ENCODE measurements around the gene F10.
"Not testable (repeated sequence)": the region's sequence is repeated elsewhere in the genome, so short reads cannot be mapped to it uniquely, and the experiment has no call there.

The F10 gene

DNA sequence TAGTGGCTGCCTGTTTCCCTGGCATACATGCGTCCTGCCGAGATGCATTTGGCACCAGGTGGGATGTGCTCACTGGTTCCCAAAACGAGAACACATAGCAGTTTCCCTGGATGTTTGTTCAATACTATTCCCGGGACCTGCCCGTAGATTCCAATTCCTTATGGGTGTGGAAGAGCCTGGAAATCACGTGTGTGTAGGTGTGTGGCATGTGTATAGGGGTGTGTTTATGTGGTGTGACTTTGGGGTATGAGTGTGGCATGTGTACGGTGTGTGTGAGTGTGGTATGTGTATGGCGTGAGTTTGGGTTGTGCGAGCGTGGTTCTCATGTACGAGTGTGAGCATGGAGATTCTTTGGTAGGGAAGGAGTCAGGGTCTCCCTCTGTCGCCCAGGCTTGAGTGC is 19.9 kb upstream of the F10 start:
- no peak for DNase-seq

DNA sequence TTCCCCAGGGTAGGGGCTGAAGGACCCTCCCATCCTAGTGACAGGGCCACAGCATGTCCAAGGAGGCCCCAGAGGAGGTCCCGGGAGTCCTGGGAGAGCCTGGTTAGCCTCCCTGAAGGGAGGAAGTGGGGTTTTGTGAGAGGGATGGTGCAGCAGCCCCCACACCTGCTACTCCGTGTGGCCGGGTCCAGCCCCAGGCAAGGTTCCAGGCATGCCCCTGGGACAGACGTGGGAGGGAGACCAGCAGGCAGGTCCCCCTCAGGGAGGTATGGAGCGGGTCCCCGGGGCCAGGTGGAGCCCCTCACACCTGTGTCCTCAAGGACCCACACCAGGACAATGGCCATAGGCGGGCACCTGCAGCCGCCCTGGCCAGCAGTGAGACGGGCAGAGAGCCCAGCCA is 19.0 kb upstream of the F10 start:
- no peak for DNase-seq

- DNase-seq = no peak
These were observed 17.3 kb upstream of the F10 start, which contains the start of gene F7 for GRCh38 chr13:113105032-113105920. TSS of gene F7 (plus strand) at chr13:113105791. CDS start at chr13:113105842, 51 bp downstream.

DNA sequence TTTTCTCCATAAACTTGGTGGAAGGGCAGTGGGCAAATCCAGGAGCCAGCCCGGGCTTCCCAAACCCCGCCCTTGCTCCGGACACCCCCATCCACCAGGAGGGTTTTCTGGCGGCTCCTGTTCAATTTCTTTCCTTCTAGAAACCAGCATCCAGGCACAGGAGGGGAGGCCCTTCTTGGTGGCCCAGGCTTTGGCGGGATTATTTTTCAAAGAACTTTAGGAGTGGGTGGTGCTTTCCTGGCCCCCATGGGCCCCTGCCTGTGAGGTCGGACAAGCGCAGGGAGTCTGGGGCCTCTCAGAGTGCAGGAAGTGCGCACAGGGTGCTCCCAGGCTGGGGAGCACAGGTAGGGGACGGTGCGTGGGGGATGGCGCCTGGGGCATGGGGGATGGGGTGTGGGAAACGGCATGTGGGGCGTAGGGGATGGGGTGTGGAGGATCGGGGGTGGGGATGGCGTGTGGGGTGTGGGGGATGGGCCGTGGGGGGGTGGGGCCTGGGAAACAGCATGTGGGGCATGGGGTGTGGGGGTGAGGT is 16.6 kb upstream of the F10 start:
- no peak for DNase-seq

- no peak for DNase-seq
These were observed 15.8 kb upstream of the F10 start for GRCh38 chr13:113106711-113107351.

- DNase-seq = not testable (repeated sequence)
These were observed 14.1 kb upstream of the F10 start for GRCh38 chr13:113108521-113108920.

GRCh38 chr13:113109151-113110047 is 13.2 kb upstream of the F10 start:
- DNase-seq = no peak

DNA sequence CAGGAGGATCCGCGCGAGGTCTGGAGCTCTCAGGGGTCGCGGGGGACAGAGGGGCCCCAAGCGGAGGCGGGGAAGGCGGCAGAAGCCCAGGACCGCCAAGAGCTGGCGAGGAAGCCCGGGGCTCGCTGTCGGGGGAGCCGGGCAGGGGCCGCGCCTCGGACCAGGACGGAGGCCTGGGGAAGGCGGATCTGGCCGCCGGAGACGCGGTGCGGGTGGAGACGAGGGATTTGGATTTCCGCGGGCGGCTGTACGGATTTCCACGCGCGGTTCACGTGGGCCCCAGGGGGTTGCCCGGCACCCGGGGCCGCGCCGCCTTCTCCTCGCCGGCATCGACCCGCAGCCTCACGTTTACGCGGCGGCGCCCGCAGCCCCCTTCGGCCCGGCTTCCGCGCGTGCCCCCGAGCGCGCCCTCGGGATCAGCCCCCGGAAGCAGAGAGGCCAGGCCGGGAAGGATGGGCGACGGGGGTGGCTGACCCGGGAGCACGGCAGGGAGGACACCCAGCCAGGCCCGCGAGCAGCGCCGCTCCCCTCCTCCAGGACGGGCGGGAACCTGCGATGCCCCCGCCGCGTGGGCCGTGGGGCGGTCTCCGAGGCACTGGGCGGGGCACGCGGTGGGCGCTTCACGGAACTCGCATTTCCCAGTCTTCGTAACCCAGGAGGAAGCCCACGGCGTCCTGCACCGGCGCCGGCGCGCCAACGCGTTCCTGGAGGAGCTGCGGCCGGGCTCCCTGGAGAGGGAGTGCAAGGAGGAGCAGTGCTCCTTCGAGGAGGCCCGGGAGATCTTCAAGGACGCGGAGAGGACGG is 12.3 kb upstream of the F10 start:
- peak; percentile 73 for DNase-seq

DNA sequence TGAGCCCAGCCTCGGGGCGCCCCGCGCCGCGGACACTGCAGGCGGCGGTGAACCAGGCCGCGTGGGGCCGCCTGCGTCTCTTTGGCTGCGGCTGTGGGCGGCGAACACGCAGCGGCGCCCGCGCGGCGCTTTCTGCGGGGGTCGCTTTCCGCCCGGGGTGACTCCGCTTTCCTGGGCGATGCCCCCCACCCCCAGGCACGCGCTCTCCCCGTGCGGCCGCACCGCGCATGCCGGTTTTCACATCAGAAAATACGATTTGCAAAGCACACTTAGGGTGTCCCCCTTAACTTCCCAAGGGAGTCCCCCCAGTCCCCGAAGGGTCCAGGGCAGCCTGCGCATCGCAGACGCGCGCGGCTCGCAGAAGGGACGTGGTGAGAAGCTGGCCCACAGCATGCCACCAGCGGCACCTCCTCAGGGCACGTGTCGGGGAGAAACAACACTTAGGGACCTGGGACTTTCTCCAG is 11.7 kb upstream of the F10 start:
- peak; percentile 63 for DNase-seq

- peak; percentile 62 for DNase-seq
These were observed 10.8 kb upstream of the F10 start for GRCh38 chr13:113111821-113112220.

GRCh38 chr13:113112475-113112874 is 10.1 kb upstream of the F10 start:
- DNase-seq = peak; percentile 60

GRCh38 chr13:113112893-113113845 is 9.4 kb upstream of the F10 start:
- DNase-seq = peak; percentile 46

DNA sequence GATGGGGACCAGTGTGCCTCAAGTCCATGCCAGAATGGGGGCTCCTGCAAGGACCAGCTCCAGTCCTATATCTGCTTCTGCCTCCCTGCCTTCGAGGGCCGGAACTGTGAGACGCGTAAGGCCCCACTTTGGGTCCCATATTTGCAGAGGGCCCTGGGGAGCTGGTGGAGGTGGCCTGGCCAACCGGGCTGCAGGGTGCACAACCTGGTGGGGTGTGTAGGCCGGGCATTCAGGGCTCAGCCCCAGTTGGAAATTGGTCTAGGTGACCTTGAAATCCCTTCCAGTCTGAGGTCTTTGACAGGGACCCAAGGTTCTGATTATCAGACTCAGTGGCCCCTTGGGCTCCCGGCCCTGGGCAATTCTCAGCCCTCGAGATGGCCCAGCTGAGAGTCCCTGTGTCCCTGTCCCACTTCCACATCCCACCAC is 8.7 kb upstream of the F10 start:
- peak; percentile 50 for DNase-seq

DNA sequence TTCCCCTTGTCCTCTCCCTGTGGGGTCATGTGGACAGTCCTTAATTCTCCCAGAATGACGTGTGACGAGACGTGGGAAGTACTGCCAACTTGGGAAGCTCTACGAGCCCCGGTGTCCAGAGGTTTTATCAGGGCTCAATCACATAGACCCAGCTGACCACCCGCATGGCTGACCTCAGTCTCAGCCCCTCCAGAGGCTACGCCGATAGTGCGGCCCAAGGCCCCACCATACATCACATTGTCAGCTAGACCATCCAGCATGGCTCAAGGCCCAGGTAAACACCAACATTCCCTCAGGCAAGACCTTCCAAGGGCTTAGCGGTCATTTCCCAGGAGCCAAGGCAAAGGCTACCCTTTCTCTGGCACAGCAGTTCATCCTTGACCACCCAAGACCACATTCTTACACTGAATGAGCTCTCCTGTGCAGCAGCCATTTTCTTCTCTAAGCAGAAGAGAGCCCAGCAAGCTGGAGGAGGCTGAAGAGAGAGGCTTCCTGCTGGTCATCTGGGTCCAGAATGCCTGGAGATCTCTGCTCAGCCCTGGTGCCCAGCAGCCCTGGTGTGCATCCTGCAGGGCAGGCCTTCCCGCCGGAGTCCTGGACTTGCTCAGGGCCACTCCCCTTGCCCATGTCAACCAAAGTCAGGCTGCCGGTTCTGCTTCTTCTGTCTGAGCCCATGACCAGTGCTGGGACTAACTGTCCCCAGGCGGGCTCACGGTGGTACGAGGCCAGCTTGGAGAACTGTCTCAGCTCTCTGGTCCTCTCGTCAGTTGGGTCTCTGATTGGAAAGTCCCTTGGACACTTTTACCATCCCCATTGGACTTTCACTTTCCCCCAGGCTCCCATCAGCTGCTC is 7.9 kb upstream of the F10 start:
- DNase-seq = peak; percentile 42

- peak; percentile 58 for DNase-seq
These were observed 7.0 kb upstream of the F10 start for GRCh38 chr13:113115363-113116205.

DNA sequence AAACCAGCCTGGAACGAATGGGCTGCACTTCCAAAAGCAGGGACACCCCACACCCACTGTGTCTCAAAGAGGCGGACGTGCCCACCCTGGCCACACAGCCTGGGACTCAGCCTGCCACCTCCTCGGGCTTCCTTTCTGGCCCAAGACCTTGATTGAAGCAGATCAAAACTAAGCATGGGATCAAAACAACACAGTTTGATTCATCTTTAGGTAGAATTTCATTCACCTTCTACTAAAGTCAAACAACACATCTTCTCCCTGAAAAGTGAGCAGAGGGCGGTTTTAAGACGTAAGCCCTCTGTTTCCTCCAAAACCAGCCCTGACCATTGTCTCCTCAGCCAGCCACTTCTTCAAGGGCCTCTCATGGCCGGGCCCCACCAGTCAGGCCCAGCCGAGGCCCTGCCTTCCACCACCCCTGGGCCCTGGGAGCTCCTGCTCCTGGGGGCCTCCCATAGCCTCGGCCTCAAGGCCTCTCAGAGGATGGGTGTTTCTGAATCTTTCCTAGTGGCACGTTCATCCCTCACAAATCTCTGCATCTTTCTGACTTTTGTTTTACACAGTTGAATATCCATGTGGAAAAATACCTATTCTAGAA is 6.3 kb upstream of the F10 start:
- DNase-seq = no peak

GRCh38 chr13:113116871-113117271 is 5.7 kb upstream of the F10 start:
- peak; percentile 41 for DNase-seq

GRCh38 chr13:113117335-113117872 is 5.2 kb upstream of the F10 start:
- DNase-seq = peak; percentile 34

Data from activated effector memory CD4-positive, alpha-beta T cell treated with anti-CD3 and anti-CD28 coated beads, Interleukin-2, amount 50 U/mL, for 16 hours (primary cell).